Measurements from ENCODE around the gene GRK4.

- no peak for TF ChIP-seq CTCF (IDR thresholded peaks at IDR 0.05; ENCODE audit: insufficient read depth, low read length, poor library complexity, severe bottlenecking)
- no peak for TF ChIP-seq EZH2phosphoT487 (conservative IDR thresholded peaks at IDR 0.05; ENCODE audit: low read length)
These were observed 72.3 kb downstream of the GRK4 start for GRCh38 chr4:3035674-3036073.
